HFF-Myc (cell line): ENCODE results near the gene CHIC2.

Experiments
- DNase-seq: peaks from one replicate; pipeline ENCODE4 v3.0.0-alpha.2; 2011; ENCODE audit warnings: low read depth; ENCODE audit errors: extremely low read depth
- H3K4me3 ChIP-seq: replicated peaks from 2 replicates; pipeline ENCODE4 v1.5.1; 2011; ENCODE audit warnings: low read depth, mild to moderate bottlenecking, control low read depth, low read length
- TF ChIP-seq, protein P1 (sequence below): IDR thresholded peaks from 2 replicates; pipeline ENCODE4 v1.5.1; 2012; ENCODE audit warnings: mild to moderate bottlenecking, low read depth, low read length, control low read depth; ENCODE audit errors: missing control alignments

CHIC2 gene

DNA sequence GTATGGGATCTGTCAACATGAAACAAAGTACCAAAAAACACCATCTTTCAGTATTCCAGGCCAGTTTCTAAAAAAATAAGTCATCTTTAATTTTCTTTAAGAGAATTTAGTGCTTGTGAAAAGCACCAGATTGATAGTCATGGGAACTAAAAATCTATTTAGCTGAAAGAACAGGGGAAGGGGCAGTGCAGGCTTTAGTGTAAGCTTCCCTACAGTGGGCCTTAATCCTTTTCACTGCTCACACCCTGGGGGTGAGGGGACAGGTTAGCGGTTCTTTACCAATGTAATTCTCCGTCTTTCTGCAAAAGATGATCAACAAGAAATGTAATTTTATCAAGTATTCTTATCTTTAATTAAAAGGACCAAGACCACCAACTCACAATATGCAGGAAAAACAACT, 47.1 kb downstream of the CHIC2 start:
- TF ChIP-seq, protein P1, sequence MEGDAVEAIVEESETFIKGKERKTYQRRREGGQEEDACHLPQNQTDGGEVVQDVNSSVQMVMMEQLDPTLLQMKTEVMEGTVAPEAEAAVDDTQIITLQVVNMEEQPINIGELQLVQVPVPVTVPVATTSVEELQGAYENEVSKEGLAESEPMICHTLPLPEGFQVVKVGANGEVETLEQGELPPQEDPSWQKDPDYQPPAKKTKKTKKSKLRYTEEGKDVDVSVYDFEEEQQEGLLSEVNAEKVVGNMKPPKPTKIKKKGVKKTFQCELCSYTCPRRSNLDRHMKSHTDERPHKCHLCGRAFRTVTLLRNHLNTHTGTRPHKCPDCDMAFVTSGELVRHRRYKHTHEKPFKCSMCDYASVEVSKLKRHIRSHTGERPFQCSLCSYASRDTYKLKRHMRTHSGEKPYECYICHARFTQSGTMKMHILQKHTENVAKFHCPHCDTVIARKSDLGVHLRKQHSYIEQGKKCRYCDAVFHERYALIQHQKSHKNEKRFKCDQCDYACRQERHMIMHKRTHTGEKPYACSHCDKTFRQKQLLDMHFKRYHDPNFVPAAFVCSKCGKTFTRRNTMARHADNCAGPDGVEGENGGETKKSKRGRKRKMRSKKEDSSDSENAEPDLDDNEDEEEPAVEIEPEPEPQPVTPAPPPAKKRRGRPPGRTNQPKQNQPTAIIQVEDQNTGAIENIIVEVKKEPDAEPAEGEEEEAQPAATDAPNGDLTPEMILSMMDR, result no peak
- DNase-seq, result no peak
- H3K4me3 ChIP-seq, result no peak overlapping the region

DNA sequence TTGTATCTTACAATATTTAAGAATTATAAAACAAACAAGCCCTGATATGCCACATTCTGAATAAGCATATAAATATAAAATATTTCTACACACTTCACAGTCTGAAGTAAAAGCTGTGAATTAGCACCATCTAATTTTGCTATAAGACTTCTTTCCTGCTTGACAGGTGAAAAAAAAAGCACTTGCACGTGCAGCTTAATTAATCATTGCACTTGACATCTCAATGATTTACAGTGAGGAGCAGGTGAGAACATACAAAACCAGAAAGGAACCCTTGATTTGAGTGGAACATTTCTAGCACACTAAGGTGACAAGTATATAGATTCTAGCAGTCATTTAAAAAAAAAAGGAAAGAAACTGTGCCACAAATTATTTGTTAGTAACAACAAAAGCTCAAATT, 47.9 kb downstream of the CHIC2 start:
- DNase-seq, result no peak
- TF ChIP-seq, protein P1, result no peak
- no peak overlapping the region for H3K4me3 ChIP-seq

DNA sequence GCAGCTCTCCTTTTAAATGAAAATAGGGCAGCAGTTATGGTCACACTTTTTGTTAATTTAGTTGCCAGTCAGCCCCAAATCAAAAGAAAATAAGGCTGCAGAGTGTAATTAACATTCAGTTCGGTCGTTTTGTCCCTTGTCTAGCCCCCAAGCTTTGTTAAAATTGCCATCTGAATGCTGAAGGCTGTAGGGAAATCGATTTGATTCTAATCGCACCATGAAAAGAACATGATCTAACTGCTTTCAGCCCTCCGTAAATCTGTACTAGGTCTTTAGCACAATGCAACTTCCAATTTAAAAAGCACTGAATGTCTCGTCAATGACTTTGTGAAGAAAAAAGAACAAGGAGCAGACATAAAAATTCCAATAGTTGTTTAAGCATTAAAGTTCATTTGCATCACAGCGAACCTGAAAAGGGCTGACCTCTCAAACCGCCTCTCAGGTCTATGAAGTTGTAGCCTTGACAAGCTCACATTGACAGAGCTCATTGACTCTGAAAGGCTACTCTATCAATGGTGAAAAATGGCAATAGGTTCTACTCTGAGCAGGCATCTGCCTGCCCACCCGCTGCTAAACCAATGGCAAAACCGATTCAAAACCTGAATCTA, 48.9 kb downstream of the CHIC2 start:
- TF ChIP-seq, protein P1, result no peak
- H3K4me3 ChIP-seq, result no peak overlapping the region
- no peak for DNase-seq

DNA sequence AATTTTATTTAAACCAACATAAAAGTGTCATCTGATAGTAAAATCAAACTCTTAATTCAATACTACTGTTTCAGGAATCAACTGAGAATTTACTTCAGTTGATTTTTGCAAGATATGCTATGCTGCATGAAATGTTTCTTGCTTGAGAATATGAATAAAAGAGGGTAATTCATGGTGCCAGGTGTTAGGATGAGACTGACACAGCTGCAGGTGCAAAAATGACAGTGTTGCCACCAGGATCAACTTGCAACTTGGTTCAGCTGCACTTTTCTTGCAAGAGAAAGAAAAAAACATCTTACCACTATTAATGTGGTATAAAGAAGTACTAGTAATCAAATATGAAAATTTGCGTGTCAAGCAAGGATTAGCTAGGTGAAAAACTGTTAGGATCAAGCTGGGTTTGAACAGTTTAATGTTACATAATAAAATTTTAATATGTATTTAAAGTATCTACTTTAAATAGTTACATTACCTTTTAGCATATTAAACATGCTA, 49.7 kb downstream of the CHIC2 start:
- TF ChIP-seq, protein P1, result no peak
- no peak overlapping the region for H3K4me3 ChIP-seq
- DNase-seq, result no peak

DNA sequence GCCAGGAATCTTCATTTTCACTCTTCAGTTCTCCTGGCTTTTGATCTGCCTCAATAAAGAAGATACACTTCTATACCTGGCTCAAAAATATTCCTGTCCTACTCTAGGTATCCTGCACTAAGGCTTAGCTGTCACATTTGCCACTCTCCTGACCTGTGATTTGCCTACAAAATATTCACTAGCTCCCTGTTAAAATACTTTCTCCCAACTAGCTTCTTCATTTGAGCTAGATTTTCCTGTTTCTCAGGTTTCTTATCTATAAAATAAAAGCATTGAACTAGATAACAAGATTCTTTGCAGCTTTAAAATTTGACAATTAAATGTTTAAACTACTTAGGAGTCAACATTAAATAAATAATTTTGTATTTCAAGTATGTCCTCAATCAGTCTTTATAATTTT, 53.2 kb downstream of the CHIC2 start:
- no peak for DNase-seq
- TF ChIP-seq, protein P1, result no peak
- no peak overlapping the region for H3K4me3 ChIP-seq

DNA sequence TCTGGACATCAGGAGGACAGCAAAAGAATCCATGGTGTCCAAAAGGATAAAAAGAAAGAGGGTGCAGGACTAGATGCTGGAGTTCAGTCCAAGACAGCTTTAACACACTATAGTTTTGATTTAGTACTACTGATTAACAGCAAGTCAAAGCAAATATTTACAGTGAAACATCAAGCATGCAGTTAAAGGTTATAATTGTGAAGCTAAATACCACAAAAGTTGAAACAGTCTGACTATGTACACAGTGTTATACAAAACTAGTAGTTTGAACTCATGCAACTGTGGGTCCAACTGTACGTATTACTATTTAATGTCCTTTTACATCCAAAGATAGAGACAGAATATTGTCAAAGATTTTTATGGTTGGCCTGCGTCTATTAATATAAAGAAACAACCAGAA, 57.6 kb downstream of the CHIC2 start:
- DNase-seq, result no peak
- H3K4me3 ChIP-seq, result no peak overlapping the region
- TF ChIP-seq, protein P1, result no peak

DNA sequence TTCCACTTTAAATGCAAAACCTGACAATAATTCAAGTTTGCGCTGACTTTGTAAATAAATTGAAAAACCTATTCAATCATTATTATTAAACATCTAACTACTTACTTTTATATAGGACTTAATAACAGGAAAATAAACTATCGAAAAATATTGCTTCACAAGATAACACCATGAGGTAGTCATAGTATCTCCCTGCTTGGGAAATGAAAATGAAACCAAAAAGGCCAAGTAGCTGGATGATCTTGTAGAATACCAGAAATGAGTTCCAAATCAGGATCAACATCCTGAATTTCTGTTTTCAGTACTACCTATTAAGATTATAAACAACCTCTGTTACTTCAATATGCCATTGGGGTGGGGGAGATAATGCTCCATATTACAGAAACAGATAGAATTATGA, 58.9 kb downstream of the CHIC2 start:
- TF ChIP-seq, protein P1, result no peak
- H3K4me3 ChIP-seq, result no peak overlapping the region
- no peak for DNase-seq
